ENCODE measurements around the gene ALOXE3.

The ALOXE3 gene

DNA sequence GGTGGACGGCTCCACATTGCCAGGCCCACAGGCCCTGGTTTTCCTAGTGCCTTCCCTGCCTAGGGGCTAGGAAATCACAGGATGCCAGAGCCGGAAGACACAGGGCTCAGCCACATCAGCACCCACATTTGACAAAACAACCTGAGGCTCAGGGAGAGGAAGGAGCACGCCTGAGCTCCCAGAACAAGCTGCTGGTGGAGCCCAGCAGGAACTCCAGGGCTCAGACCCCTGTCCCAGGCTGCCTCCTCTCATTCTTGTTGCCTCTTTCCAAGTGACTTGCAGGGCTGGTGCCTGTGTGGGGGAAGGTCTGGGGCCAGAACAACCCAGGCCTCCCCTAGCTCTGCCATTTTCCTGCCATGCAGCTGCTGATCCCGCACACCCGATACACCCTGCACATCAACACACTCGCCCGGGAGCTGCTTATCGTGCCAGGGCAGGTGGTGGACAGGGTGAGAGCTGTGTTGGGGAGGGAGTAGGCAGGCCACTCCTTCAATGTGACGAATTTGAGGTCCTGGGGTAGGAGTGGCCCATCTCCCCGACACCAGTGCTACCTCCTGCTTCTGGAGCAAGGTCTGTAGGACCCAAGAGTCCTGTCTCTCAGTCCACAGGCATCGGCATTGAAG lies 71.9 kb downstream of the ALOXE3 start:
- no peak overlapping the region for H3K4me3 ChIP-seq (ENCODE audit: low read depth, low read length)
- TF ChIP-seq, protein P1, sequence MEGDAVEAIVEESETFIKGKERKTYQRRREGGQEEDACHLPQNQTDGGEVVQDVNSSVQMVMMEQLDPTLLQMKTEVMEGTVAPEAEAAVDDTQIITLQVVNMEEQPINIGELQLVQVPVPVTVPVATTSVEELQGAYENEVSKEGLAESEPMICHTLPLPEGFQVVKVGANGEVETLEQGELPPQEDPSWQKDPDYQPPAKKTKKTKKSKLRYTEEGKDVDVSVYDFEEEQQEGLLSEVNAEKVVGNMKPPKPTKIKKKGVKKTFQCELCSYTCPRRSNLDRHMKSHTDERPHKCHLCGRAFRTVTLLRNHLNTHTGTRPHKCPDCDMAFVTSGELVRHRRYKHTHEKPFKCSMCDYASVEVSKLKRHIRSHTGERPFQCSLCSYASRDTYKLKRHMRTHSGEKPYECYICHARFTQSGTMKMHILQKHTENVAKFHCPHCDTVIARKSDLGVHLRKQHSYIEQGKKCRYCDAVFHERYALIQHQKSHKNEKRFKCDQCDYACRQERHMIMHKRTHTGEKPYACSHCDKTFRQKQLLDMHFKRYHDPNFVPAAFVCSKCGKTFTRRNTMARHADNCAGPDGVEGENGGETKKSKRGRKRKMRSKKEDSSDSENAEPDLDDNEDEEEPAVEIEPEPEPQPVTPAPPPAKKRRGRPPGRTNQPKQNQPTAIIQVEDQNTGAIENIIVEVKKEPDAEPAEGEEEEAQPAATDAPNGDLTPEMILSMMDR (IDR thresholded peaks at IDR 0.05; ENCODE audit: low read depth, low read length): no peak
